ENCODE data around the gene CRACR2B.

Gene CRACR2B

DNA sequence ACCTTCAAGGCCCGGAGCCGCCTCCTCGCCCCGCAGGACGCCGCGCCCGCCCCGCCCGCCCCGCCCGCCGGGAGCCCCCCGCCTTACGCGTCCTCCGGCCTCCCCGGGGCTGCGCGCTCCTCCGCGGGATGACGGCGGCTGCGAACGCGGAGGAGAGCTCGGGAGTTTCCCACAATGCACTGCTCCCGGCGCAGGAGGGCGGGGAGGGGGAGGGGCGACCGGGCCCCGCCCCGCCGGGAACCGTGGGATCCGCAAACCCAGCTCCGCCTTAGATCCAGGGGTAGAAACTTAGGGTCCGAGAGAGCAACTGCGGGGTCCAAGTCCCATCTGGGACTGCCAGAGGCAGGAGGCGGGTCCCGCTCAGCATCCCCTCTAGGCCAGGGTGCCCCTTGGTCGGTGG is 37.8 kb upstream of the CRACR2B start, which contains the start of gene CEND1:
Gene CEND1, minus strand, starts transcription at position 148 of the 400 bp plus-strand sequence. CDS start 1,514 bp downstream, outside the sequence.
- FAIRE-seq: peak; percentile 95
- TF ChIP-seq TAF1 (IDR thresholded peaks at IDR 0.05; ENCODE audit: borderline replicate concordance, low read depth, low read length) (no peak), POLR2AphosphoS5 (IDR thresholded peaks at IDR 0.05; ENCODE audit: low read depth, low read length) (no peak), POLR2A (IDR thresholded peaks at IDR 0.05; ENCODE audit: low read depth, low read length) (no peak)
- peak; percentile 82 for DNase-seq (ENCODE audit: insufficient read length)

- FAIRE-seq (no peak), DNase-seq (ENCODE audit: insufficient read length) (no peak)
- TF ChIP-seq TAF1 (IDR thresholded peaks at IDR 0.05; ENCODE audit: borderline replicate concordance, low read depth, low read length) (no peak), POLR2A (IDR thresholded peaks at IDR 0.05; ENCODE audit: low read depth, low read length) (no peak)
Measured at GRCh38 chr11:790721-791564, 36.8 kb upstream of the CRACR2B start.

DNA sequence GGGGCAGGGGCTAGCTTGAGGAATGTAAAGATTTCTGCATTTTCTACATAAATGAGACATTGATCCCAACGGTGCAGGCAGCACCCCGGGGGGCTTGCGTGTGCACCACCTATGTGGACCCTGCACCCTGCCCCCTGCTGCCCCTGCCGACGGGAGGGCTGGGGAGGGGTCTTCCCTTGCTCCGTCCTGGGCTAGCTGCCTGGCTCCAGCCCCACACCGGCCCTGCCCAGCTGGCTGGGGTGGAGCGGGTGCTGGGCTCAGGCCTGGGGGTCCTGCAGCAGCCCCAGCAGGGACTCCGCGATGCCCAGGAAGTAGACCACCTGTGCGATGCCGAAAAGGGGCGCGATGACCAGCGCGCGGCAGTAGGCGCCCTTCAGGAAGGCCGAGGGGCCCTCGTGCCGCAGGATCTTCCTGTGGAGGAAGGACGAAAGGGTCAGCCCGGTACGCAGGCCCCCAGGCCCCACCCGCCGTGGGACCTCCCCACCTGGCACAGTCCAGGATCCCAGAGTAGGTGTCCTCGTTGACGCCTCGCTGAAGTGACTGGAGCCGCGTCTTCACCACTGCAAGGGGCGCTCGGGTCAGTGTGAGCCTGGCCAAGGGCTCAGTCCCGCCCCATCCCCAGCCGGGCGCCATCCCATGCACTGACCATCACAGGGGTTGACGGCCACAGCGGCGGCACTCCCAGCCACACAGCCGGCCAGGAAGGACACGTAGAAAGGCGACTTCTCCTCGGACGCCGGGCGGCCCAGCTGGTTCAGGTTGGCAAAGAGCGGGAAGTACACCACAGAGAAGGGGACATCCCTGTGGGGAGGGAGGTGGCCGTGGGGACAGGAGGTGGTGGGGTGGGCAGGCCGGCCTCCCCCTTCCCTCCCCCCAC is 35.8 kb upstream of the CRACR2B start:
- FAIRE-seq: no peak
- TF ChIP-seq POLR2AphosphoS5 (IDR thresholded peaks at IDR 0.05; ENCODE audit: low read depth, low read length): no peak
- DNase-seq (ENCODE audit: insufficient read length): no peak

- DNase-seq (ENCODE audit: insufficient read length): no peak
- TF ChIP-seq POLR2AphosphoS5 (IDR thresholded peaks at IDR 0.05; ENCODE audit: low read depth, low read length): no peak
- no peak for TF ChIP-seq TAF1 (IDR thresholded peaks at IDR 0.05; ENCODE audit: borderline replicate concordance, low read depth, low read length)
- TF ChIP-seq POLR2A (IDR thresholded peaks at IDR 0.05; ENCODE audit: low read depth, low read length): no peak
- FAIRE-seq: no peak
Measured at GRCh38 chr11:792535-792821, 35.2 kb upstream of the CRACR2B start.

- TF ChIP-seq POLR2A (IDR thresholded peaks at IDR 0.05; ENCODE audit: low read depth, low read length): no peak
- TF ChIP-seq POLR2AphosphoS5 (IDR thresholded peaks at IDR 0.05; ENCODE audit: low read depth, low read length): no peak
- TF ChIP-seq TAF1 (IDR thresholded peaks at IDR 0.05; ENCODE audit: borderline replicate concordance, low read depth, low read length): no peak
- FAIRE-seq: no peak
- no peak for DNase-seq (ENCODE audit: insufficient read length)
Measured at GRCh38 chr11:792873-793272, 34.8 kb upstream of the CRACR2B start.

GRCh38 chr11:793556-793955 is 34.2 kb upstream of the CRACR2B start:
- no peak for TF ChIP-seq POLR2A (IDR thresholded peaks at IDR 0.05; ENCODE audit: low read depth, low read length)
- TF ChIP-seq POLR2AphosphoS5 (IDR thresholded peaks at IDR 0.05; ENCODE audit: low read depth, low read length): no peak
- TF ChIP-seq TAF1 (IDR thresholded peaks at IDR 0.05; ENCODE audit: borderline replicate concordance, low read depth, low read length): no peak
- FAIRE-seq: no peak

DNA sequence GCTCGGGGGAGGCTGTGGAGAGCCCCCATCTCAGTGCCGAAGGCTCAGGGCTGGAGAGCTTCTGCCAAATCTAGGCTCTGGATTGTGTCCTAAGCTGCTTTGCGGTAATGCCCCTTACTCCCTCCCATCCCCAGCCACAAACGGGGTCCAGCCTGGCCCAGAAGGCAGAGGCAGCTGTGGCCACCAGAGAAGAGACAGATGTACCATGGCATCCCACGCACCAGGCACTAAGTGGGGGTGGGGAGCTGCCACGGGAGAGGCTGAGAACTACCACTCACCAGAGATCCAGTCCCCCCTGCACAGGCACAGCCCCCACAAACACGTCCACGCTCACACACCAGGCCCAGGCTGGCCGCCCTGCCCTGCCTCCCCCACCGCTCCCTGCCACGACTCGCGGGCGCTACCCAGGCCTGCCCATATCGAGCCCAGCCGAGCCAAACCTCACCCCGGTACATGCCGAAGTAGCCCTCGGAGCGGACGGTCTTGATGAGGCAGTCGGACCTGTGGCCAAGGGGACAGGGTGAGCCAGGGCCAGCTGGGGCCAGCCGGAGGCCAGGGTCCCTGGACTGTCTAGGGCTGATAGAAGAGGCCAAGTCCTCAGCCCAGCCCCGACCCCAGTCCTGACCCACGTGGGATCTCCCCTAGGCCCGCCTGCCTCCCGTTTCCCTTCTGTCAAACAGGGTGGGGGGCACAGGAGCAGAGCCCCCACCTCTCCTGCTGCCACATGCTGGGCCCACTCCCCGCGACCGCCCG is 33.5 kb upstream of the CRACR2B start:
- TF ChIP-seq POLR2AphosphoS5 (IDR thresholded peaks at IDR 0.05; ENCODE audit: low read depth, low read length) (no peak), POLR2A (IDR thresholded peaks at IDR 0.05; ENCODE audit: low read depth, low read length) (no peak), TAF1 (IDR thresholded peaks at IDR 0.05; ENCODE audit: borderline replicate concordance, low read depth, low read length) (no peak)
- no peak for FAIRE-seq

More at GRCh38 chr11:793556-793955, 34.2 kb upstream of the CRACR2B start:
- no peak for DNase-seq (ENCODE audit: insufficient read length)

GRCh38 chr11:794766-795633 is 32.7 kb upstream of the CRACR2B start:
- FAIRE-seq (peak; percentile 64), DNase-seq (ENCODE audit: insufficient read length) (no peak)
- no peak for TF ChIP-seq POLR2A (IDR thresholded peaks at IDR 0.05; ENCODE audit: low read depth, low read length)
- no peak for TF ChIP-seq POLR2AphosphoS5 (IDR thresholded peaks at IDR 0.05; ENCODE audit: low read depth, low read length)
- no peak for TF ChIP-seq TAF1 (IDR thresholded peaks at IDR 0.05; ENCODE audit: borderline replicate concordance, low read depth, low read length)

More for the DNA sequence above, 33.5 kb upstream of the CRACR2B start:
- no peak for DNase-seq (ENCODE audit: insufficient read length)

- peak; percentile 99 for DNase-seq (ENCODE audit: insufficient read length)
- TF ChIP-seq TAF1 (IDR thresholded peaks at IDR 0.05; ENCODE audit: borderline replicate concordance, low read depth, low read length) (no peak; the same call in 1 of the 2 replicates), POLR2A (IDR thresholded peaks at IDR 0.05; ENCODE audit: low read depth, low read length) (peak; percentile 53), POLR2AphosphoS5 (IDR thresholded peaks at IDR 0.05; ENCODE audit: low read depth, low read length) (peak; percentile 50; the same call in 1 of the 2 replicates)
- peak; percentile 99 for FAIRE-seq
Measured at GRCh38 chr11:795634-796564, 31.8 kb upstream of the CRACR2B start.
